OCI-M1 (cell line): Measurements from ENCODE around the gene REN.
A peak's percentile ranks its signal among the peaks of the same experiment; 100 is the strongest.

Experiments used
- DNase-seq: peaks from one replicate; lab custom pipeline; 2025; lab: John Stamatoyannopoulos, UW

Gene REN

GRCh38 chr1:204152310-204153044 lies 13.7 kb downstream of the REN start:
- no peak for DNase-seq

- DNase-seq: no peak
These were observed 14.4 kb downstream of the REN start, which contains the start of gene ETNK2 for GRCh38 chr1:204151552-204152309. Gene ETNK2 (minus strand): TSS chr1:204152044. CDS start chr1:204151852, 192 bp downstream.

- DNase-seq: no peak
These were observed 15.2 kb downstream of the REN start for GRCh38 chr1:204150702-204151551.

- no peak for DNase-seq
These were observed 16.2 kb downstream of the REN start for GRCh38 chr1:204149635-204150565.

GRCh38 chr1:204149107-204149506 lies 17.0 kb downstream of the REN start:
- DNase-seq: no peak

GRCh38 chr1:204147406-204148383 lies 18.4 kb downstream of the REN start:
- no peak for DNase-seq

GRCh38 chr1:204146965-204147364 lies 19.2 kb downstream of the REN start:
- DNase-seq: no peak

GRCh38 chr1:204146309-204146708 lies 19.8 kb downstream of the REN start:
- DNase-seq: no peak

GRCh38 chr1:204145033-204145504 lies 21.1 kb downstream of the REN start:
- DNase-seq: peak; percentile 64

- DNase-seq: no peak
These were observed 22.7 kb downstream of the REN start for GRCh38 chr1:204143276-204144041.

GRCh38 chr1:204142032-204142974 lies 23.8 kb downstream of the REN start:
- DNase-seq: no peak

- DNase-seq: no peak
These were observed 25.0 kb downstream of the REN start for GRCh38 chr1:204141131-204141530.

GRCh38 chr1:204139952-204140351 lies 26.2 kb downstream of the REN start:
- no peak for DNase-seq

- DNase-seq: no peak
These were observed 27.0 kb downstream of the REN start for GRCh38 chr1:204139088-204139487.

- no peak for DNase-seq
These were observed 29.3 kb downstream of the REN start for GRCh38 chr1:204136814-204137213.

GRCh38 chr1:204134103-204134502 lies 32.0 kb downstream of the REN start:
- DNase-seq: no peak

GRCh38 chr1:204132718-204133117 lies 33.4 kb downstream of the REN start:
- no peak for DNase-seq

GRCh38 chr1:204131978-204132377 lies 34.2 kb downstream of the REN start:
- DNase-seq: no peak
